CD4-positive, alpha-beta T cell treated with Interleukin-12 subunit alpha and Interleukin-12 subunit beta, for 1 hour (primary cell): Measurements from ENCODE around the gene STON1.
"Not testable (repeated sequence)": the region's sequence is repeated elsewhere in the genome, so short reads cannot be mapped to it uniquely, and the experiment has no call there.

Experiments
- DNase-seq: peaks from one replicate; pipeline ENCODE4 v3.0.0-alpha.2; 2020

Gene STON1, protein sequence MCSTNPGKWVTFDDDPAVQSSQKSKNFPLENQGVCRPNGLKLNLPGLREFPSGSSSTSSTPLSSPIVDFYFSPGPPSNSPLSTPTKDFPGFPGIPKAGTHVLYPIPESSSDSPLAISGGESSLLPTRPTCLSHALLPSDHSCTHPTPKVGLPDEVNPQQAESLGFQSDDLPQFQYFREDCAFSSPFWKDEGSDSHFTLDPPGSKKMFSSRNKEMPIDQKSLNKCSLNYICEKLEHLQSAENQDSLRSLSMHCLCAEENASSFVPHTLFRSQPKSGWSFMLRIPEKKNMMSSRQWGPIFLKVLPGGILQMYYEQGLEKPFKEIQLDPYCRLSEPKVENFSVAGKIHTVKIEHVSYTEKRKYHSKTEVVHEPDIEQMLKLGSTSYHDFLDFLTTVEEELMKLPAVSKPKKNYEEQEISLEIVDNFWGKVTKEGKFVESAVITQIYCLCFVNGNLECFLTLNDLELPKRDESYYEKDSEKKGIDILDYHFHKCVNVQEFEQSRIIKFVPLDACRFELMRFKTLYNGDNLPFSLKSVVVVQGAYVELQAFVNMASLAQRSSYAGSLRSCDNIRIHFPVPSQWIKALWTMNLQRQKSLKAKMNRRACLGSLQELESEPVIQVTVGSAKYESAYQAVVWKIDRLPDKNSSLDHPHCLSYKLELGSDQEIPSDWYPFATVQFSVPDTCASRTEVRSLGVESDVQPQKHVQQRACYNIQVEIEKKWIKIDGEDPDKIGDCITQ

GRCh38 chr2:48530033-48530811 lies at the start of gene STON1:
TSS of gene STON1 (plus strand) at chr2:48530154. CDS start at chr2:48580634, 50,480 bp downstream.
- peak; percentile 47 for DNase-seq

- DNase-seq = no peak
Measured at GRCh38 chr2:48480526-48480925, 49.4 kb upstream of the STON1 start.

- no peak for DNase-seq
Measured at GRCh38 chr2:48482313-48482712, 47.6 kb upstream of the STON1 start.

DNA sequence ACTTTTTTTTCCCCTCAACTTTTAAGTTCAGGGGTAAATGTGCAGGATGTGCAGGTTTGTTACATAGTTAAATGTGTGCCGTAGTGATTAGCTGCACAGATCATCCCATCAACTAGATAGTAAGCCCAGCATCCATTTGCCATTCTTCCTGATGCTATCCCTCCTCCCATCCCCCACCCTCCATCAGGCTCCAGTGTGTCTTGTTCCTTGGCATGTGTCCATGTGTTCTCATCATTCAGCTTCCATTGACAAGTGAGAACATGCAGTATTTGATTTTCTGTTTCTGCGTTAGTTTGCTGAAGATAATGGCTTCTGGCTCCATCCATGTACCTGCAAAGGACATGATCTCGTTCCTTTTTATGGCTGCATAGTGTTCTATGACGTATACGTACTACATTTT lies 47.2 kb upstream of the STON1 start:
- no peak for DNase-seq

GRCh38 chr2:48483506-48483905 lies 46.4 kb upstream of the STON1 start:
- no peak for DNase-seq

GRCh38 chr2:48483916-48484315 lies 46.0 kb upstream of the STON1 start:
- DNase-seq = no peak

DNA sequence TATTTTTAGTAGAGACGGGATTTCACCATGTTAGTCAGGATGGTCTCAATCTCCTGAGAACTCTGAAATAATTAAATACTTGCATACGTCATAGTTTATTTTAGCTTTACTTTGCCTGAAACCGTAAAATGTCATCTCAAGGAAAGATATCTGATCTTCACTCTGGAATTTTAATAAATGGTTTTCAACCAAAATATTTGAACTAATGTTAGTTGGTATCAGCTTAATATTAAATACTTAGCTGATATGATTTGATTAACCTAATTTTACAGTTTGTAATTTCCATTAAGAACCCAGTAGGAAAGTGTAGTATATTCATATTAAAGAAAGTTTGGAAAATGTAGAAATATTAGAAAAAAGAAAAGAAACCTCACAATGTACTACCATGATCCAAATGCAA lies 41.4 kb upstream of the STON1 start:
- no peak for DNase-seq

GRCh38 chr2:48496849-48497248 lies 33.1 kb upstream of the STON1 start:
- no peak for DNase-seq

DNA sequence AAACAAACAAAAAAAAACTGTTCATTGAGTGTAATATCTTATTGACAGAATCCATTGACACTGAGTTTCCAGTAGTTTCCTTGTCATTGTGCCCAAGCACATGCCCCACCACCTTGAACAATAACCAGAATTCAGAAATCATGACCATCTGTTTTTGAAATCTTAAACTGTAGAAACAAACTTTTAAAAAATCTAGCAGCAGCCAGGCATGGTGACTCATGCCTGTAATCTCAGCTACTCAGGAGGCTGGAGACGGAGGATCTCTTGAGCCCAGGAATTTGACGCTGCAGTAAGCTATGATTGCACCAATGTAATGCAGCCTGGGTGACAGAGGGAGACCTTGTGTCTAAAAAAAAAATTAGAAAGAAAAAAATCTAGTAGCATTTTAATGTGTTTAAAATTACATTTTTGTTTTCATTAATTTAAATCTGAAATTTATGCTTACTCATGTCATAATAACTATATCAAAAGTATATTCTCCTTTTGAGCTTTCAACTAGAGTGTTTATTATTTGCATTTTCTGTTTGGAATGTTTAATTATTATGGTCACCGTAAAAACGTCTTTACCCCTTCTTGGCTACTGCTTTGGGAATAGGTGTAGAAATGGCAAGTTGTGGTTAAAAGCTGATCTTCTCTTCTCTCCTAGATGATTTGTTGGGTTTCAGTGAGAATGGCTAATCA lies 25.2 kb upstream of the STON1 start:
- DNase-seq = no peak

GRCh38 chr2:48507111-48507510 lies 22.8 kb upstream of the STON1 start:
- DNase-seq = no peak

- no peak for DNase-seq
Measured at GRCh38 chr2:48508461-48509124, 21.4 kb upstream of the STON1 start.

DNA sequence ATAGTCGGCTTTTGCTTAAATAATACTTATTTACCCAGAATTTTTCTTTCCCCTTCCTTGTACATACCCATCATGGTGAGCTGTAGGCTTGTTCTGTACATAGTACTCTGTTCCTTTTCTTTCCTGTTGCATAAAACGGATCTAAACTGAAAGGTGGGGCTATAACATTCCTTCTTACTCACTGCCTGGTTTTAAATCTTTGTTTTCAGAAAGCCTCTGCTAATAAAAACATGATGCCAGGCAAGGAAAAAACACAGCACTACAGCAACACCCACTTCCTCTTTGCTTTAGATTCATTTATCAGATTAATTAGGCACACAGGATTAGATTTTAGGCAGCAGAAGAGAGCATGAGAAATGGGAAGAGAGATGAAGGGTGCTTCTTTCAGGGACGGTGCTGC lies 19.6 kb upstream of the STON1 start:
- no peak for DNase-seq

GRCh38 chr2:48511849-48512470 lies 18.0 kb upstream of the STON1 start:
- DNase-seq = no peak

GRCh38 chr2:48512571-48512970 lies 17.4 kb upstream of the STON1 start:
- DNase-seq = no peak

GRCh38 chr2:48514348-48515003 lies 15.5 kb upstream of the STON1 start:
- DNase-seq = no peak

GRCh38 chr2:48515513-48515985 lies 14.4 kb upstream of the STON1 start:
- DNase-seq = no peak

DNA sequence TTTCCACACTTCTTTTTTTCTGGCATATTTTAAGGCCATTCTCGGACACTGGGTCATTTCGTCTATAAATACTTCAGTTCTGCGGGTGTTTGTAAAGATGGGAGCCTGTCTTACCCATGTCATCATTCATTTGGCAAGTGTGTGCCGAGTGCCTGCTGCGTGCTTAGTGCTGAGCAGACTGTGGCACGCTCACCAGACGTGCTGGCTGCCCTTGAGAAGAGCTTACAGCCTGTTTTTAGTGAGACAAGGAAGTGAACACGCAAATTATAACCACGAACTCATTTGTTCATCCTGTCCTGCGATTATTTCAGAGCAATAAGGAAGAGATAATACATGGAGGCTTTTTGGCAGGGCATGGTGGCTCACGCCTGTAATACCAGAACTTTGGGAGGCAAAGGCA lies 10.4 kb upstream of the STON1 start:
- DNase-seq = no peak

GRCh38 chr2:48524756-48525155 lies 5.2 kb upstream of the STON1 start:
- DNase-seq = not testable (repeated sequence)

- DNase-seq = no peak
Measured at GRCh38 chr2:48525269-48525943, 4.5 kb upstream of the STON1 start.

DNA sequence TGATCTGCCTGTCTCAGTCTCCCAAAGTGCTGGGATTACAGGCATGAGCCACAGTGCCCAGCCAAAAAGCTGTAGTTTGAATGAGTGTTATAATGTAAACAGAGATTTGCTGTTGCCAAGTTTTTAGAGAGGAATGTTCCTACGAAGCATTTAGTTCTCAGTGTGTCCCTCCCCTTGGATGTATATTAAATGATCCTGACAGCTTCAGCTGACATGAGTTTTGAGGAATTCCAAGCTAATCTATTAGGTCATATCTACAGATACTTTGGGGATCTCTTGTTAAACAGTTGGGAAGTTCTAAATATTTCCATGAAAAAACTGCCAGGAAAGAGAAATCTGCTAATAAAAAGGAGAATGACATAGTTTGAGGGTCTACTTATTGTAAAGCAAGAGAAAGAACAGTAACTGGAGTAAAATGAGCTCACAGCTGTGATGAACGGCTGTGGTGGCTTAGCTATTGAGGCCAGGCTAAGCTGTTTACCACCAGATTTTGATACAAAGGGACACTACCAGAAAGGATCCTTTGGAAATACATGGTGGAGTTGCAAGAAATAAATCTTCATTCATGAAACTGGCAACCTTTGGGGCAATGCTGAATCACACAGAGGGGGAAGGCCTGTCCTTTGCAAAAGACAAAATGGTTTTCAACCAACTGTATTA lies 2.6 kb upstream of the STON1 start:
- no peak for DNase-seq
